Rectal smooth muscle tissue (tissue), 1 donor: ENCODE results near the gene ZNF256.

Source experiments
- H3K27ac ChIP-seq: one replicate; pipeline ENCODE4 v1.7.0; 2013; ENCODE audit warnings: low read depth, low read length, inconsistent platforms
- H3K27me3 ChIP-seq: one replicate; pipeline ENCODE4 v1.7.0; 2013; ENCODE audit warnings: low read length; ENCODE audit not compliant: control insufficient read depth, insufficient read depth
- H3K36me3 ChIP-seq: one replicate; pipeline ENCODE4 v1.7.0; 2013; ENCODE audit warnings: low read length; ENCODE audit not compliant: control insufficient read depth, insufficient read depth
- H3K4me1 ChIP-seq: one replicate; pipeline ENCODE4 v1.7.0; 2013; ENCODE audit warnings: low read length; ENCODE audit not compliant: control insufficient read depth, insufficient read depth
- H3K4me3 ChIP-seq: one replicate; pipeline ENCODE4 v1.7.0; 2013; ENCODE audit warnings: low read length
- H3K9ac ChIP-seq: one replicate; pipeline ENCODE4 v1.7.0; 2013; ENCODE audit warnings: low read length

Gene ZNF256

GRCh38 chr19:57947419-57948134 is at the start of gene ZNF256:
ZNF256 (minus strand) TSS chr19:57947706; CDS start chr19:57947474, 232 bp downstream.
- peak within 1 kb of the TSS; percentile 77 for H3K27ac ChIP-seq
- H3K36me3 ChIP-seq: peaks cover 17% of the 10 kb centered on the region
- H3K4me3 ChIP-seq: peak within 1 kb of the TSS; percentile 83
- H3K4me1 ChIP-seq: peaks cover 2% of the 10 kb centered on the region
- peak within 1 kb of the TSS; percentile 36 for H3K9ac ChIP-seq
- no peaks in the 10 kb centered on the region for H3K27me3 ChIP-seq

GRCh38 chr19:57992841-57993240 is 45.3 kb upstream of the ZNF256 start:
- Histone ChIP-seq H3K4me1 (no peaks in the 10 kb centered on the region), H3K36me3 (peaks cover 46% of the 10 kb centered on the region), H3K4me3 (no peak overlapping the region), H3K27ac (no peak overlapping the region), H3K9ac (no peak overlapping the region), H3K27me3 (no peaks in the 10 kb centered on the region)

GRCh38 chr19:57978586-57979289 is 31.2 kb upstream of the ZNF256 start:
- Histone ChIP-seq H3K4me3 (no peak overlapping the region), H3K27ac (no peak overlapping the region), H3K9ac (no peak overlapping the region), H3K36me3 (peaks cover 47% of the 10 kb centered on the region), H3K4me1 (no peaks in the 10 kb centered on the region), H3K27me3 (no peaks in the 10 kb centered on the region)

GRCh38 chr19:57974434-57974833 is 26.9 kb upstream of the ZNF256 start, which contains the start of gene C19orf18:
C19orf18 (minus strand) TSS chr19:57974534; CDS start chr19:57974432, 102 bp downstream.
- Histone ChIP-seq H3K27ac (no peak within 1 kb of the TSS), H3K27me3 (no peaks in the 10 kb centered on the region), H3K4me3 (peak within 1 kb of the TSS; percentile 22), H3K9ac (no peak within 1 kb of the TSS), H3K4me1 (no peaks in the 10 kb centered on the region), H3K36me3 (peaks cover 12% of the 10 kb centered on the region)

- no peaks in the 10 kb centered on the region for H3K4me1 ChIP-seq
- no peak overlapping the region for H3K9ac ChIP-seq
- no peak overlapping the region for H3K27ac ChIP-seq
- H3K36me3 ChIP-seq: no peaks in the 10 kb centered on the region
- no peaks in the 10 kb centered on the region for H3K27me3 ChIP-seq
- no peak overlapping the region for H3K4me3 ChIP-seq
Measured at GRCh38 chr19:57964761-57965160, 17.3 kb upstream of the ZNF256 start.

GRCh38 chr19:57961785-57962184 is 14.3 kb upstream of the ZNF256 start:
- Histone ChIP-seq H3K27me3 (no peaks in the 10 kb centered on the region), H3K4me1 (no peaks in the 10 kb centered on the region), H3K9ac (no peak overlapping the region), H3K36me3 (no peaks in the 10 kb centered on the region), H3K4me3 (no peak overlapping the region), H3K27ac (no peak overlapping the region)

GRCh38 chr19:57954996-57955395 is 7.5 kb upstream of the ZNF256 start:
- Histone ChIP-seq H3K27ac (no peak overlapping the region), H3K36me3 (no peaks in the 10 kb centered on the region), H3K4me1 (no peaks in the 10 kb centered on the region), H3K9ac (no peak overlapping the region), H3K27me3 (no peaks in the 10 kb centered on the region), H3K4me3 (no peak overlapping the region)

- H3K27me3 ChIP-seq: no peaks in the 10 kb centered on the region
- H3K27ac ChIP-seq: no peak overlapping the region
- no peaks in the 10 kb centered on the region for H3K36me3 ChIP-seq
- peaks cover 2% of the 10 kb centered on the region for H3K4me1 ChIP-seq
- H3K4me3 ChIP-seq: no peak overlapping the region
- no peak overlapping the region for H3K9ac ChIP-seq
Measured at GRCh38 chr19:57949702-57950101, 2.2 kb upstream of the ZNF256 start.

GRCh38 chr19:57949296-57949695 is 1.8 kb upstream of the ZNF256 start:
- no peaks in the 10 kb centered on the region for H3K36me3 ChIP-seq
- peaks cover 2% of the 10 kb centered on the region for H3K4me1 ChIP-seq
- H3K4me3 ChIP-seq: no peak overlapping the region
- H3K27ac ChIP-seq: no peak overlapping the region
- no peaks in the 10 kb centered on the region for H3K27me3 ChIP-seq
- H3K9ac ChIP-seq: no peak overlapping the region

GRCh38 chr19:57947088-57947418 is 453 bp downstream of the ZNF256 start:
- H3K4me1 ChIP-seq: peaks cover 2% of the 10 kb centered on the region
- H3K36me3 ChIP-seq: peaks cover 22% of the 10 kb centered on the region
- H3K4me3 ChIP-seq: peak overlapping the region; percentile 83
- no peaks in the 10 kb centered on the region for H3K27me3 ChIP-seq
- H3K9ac ChIP-seq: peak overlapping the region; percentile 36
- peak overlapping the region; percentile 77 for H3K27ac ChIP-seq

GRCh38 chr19:57946316-57946715 is 1.2 kb downstream of the ZNF256 start:
- Histone ChIP-seq H3K27ac (no peak overlapping the region), H3K4me1 (peaks cover 2% of the 10 kb centered on the region), H3K27me3 (no peaks in the 10 kb centered on the region), H3K36me3 (peaks cover 29% of the 10 kb centered on the region), H3K9ac (no peak overlapping the region), H3K4me3 (peak overlapping the region; percentile 83)

GRCh38 chr19:57941593-57941992 is 5.9 kb downstream of the ZNF256 start:
- no peak overlapping the region for H3K9ac ChIP-seq
- H3K4me3 ChIP-seq: no peak overlapping the region
- H3K27ac ChIP-seq: no peak overlapping the region
- no peaks in the 10 kb centered on the region for H3K4me1 ChIP-seq
- peaks cover 35% of the 10 kb centered on the region for H3K36me3 ChIP-seq
- no peaks in the 10 kb centered on the region for H3K27me3 ChIP-seq

- Histone ChIP-seq H3K4me3 (no peak overlapping the region), H3K4me1 (peaks cover 3% of the 10 kb centered on the region), H3K27ac (no peak overlapping the region), H3K36me3 (peaks cover under 1% of the 10 kb centered on the region), H3K27me3 (no peaks in the 10 kb centered on the region), H3K9ac (no peak overlapping the region)
Measured at GRCh38 chr19:57935731-57936130, 11.8 kb downstream of the ZNF256 start.
